GM12872 (cell line): ENCODE measurements around the gene KCNQ1.

Experiments used
- CTCF ChIP-seq: IDR thresholded peaks from 3 replicates; pipeline ENCODE4 v1.5.1; 2011; ENCODE audit warnings: low read depth, mild to moderate bottlenecking, low read length, moderate library complexity; ENCODE audit not compliant: insufficient read depth

Gene KCNQ1

GRCh38 chr11:2462543-2462985, 17.8 kb downstream of the KCNQ1 start:
- TF ChIP-seq CTCF: no peak

GRCh38 chr11:2462986-2463765, 18.4 kb downstream of the KCNQ1 start:
- TF ChIP-seq CTCF: no peak

- no peak for TF ChIP-seq CTCF
These were observed 19.0 kb downstream of the KCNQ1 start for GRCh38 chr11:2463766-2464277.

GRCh38 chr11:2464451-2465165, 19.8 kb downstream of the KCNQ1 start:
- no peak for TF ChIP-seq CTCF

- no peak for TF ChIP-seq CTCF
These were observed 20.6 kb downstream of the KCNQ1 start for GRCh38 chr11:2465202-2466068.

GRCh38 chr11:2466069-2466801, 21.4 kb downstream of the KCNQ1 start:
- no peak for TF ChIP-seq CTCF
